NCI-H226 (cell line): ENCODE measurements around the gene SGMS1.

Experiments
- DNase-seq: peaks from one replicate; pipeline ENCODE4 v3.0.0-alpha.2; 2015

SGMS1 gene

GRCh38 chr10:50605951-50606270 is 17.8 kb downstream of the SGMS1 start:
- DNase-seq = no peak

- peak; percentile 100 for DNase-seq
These were observed 18.3 kb downstream of the SGMS1 start for GRCh38 chr10:50605269-50605950.

DNA sequence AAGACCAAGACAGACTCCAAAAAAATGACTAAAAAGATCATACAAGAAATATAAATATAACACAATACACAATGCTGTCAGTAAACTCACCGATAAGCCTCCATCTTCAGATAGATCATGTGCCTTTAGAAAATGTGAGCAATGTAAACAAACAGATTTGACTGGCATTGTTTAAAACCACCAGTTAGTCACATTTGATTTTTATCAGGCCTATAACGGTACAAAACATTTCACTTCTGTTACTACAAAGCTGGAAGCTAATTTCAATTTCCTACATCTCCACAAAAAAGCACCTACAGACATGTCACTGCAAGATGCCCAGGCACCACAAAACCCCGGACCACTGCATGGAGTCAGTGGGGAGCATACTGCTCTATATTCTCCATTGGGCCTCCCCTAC is 18.9 kb downstream of the SGMS1 start:
- peak; percentile 41 for DNase-seq

DNA sequence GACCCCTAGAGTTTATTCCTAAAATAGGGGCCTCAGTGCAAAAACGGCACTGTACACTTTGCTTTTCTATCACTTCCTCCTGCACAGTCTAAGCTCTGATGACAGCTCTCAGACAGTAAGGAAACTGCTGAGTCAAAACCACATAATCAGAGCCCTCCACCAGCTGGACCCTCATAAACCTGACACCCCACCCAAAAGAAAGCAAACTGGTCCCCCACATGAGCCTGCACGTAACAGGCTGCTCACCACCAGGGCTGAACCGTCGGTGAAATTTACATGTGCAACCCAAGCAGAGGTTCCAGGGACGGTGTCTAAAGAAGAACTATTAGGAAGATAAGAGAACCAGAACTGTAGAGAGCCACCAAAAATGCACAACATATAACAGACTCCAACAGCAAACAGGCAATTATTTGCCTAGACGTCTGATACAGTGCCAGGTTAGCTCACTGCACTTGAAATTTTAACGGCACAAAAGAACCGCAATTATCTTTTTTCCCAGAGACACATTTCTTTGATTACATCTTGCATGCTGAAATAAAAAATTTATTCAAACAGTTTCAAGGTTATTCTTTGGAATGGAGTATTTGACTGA is 19.6 kb downstream of the SGMS1 start:
- no peak for DNase-seq

DNA sequence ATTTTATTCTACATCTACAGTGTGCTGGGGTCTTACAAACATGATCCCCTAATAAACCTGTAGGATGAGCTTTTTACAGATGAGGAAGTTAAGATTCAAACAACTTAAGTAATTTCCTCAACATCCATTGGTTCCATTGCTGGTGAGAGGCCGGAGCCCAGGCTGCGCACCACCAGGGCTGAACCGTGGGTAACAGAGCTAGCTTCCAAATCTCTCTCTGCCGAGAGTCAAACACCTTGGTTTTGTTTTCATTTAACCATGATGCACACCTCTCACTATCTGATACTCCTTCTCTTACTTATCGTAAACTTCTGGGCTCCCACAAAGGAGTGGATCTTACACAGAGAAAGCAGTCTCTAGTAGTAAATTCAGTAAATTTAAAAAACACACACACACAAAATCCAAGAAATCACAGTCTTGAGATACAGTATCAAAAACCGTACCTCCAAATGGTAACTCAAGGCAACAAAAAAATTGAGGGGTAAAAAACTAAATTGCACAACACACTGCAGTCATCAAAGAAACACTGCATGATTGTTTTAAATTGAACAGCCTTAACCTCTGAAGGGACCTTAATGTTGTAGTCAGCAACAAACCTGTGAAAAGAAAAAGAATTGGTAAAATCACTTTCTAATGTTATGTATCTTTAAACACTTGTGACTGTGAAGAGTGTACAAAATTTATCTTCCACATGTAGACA is 20.5 kb downstream of the SGMS1 start:
- no peak for DNase-seq

GRCh38 chr10:50601974-50602373 is 21.8 kb downstream of the SGMS1 start:
- DNase-seq = no peak

- DNase-seq = no peak
These were observed 22.8 kb downstream of the SGMS1 start for GRCh38 chr10:50600831-50601477.

DNA sequence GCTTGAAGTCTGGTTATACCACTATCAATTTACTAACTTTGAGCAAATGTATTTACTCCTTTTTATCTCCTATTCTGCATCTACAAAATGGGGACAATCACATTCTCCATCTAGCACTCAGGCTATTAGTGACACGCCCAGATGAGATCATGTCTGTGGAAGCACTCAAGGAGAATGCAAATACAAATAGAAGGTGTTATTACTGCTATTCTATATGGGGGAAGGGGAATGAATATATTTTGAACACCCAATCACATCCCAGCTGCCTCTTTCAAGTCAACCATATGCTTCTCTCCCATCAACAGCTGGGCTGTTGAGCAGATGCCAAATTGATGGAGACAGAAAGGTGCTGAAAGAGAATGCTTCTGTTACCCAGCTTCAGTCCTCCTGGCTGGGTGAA is 23.5 kb downstream of the SGMS1 start:
- no peak for DNase-seq

DNA sequence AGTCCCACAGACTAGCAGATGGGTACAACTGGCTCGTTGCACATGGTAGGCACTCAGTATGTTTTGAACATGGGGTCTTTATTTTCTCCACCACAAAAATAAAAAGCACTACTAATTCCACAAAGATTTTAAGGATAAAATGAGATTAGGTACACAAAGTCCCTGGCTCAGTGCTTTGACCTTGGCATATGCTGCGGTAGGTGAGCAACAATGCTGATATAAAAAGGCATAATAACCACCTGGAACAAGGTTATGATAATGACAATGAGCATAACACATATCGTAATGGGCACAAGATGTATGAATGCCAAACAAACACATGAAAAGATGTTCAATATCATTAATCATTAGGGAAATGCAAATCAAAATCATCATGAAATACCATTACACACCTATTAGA is 26.9 kb downstream of the SGMS1 start:
- no peak for DNase-seq

- DNase-seq = no peak
These were observed 27.3 kb downstream of the SGMS1 start for GRCh38 chr10:50596456-50596855.

- no peak for DNase-seq
These were observed 28.0 kb downstream of the SGMS1 start for GRCh38 chr10:50595785-50596184.

GRCh38 chr10:50593523-50594376 is 30.0 kb downstream of the SGMS1 start:
- no peak for DNase-seq

DNA sequence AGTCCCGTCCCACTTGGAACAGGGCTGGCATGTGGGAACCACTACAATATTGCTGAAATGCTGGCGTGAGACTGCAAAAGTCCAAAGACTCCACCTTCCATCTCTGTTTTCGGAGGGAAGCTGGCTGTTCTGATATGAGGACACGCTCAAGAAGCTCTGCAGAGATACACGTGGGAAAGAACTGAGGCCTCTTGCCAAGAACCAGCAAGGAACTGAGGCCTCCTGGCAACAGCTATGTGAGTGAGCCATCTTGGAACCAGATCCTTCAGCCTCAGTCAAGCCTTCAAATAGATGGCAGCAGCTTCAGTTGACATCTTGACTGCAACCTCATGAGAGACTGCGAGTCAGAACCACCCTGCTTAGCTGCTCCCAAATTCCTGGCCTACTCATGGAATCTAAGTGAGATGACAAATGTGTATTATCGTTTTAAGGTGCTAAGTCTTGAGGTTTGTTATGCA is 30.8 kb downstream of the SGMS1 start:
- no peak for DNase-seq

DNA sequence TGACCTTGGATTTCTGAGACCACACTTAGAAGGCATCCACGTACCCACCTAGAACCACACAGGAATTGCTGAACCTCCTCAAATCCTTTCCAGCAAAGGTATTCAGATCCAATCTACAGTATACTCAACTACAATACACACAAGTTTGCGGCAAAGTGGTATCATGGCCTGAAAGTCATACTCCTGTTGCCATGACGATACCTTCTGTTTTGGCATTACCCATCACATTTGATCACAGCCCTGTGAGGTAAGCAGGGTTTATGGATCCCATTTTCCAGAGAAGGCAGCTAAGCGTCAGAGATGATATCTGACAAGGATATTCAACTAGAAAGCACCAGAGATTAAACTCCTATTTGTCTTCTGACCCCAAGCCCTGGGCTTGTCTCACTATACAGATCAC is 32.8 kb downstream of the SGMS1 start:
- DNase-seq = no peak

- DNase-seq = no peak
These were observed 37.0 kb downstream of the SGMS1 start for GRCh38 chr10:50586740-50587088.

DNA sequence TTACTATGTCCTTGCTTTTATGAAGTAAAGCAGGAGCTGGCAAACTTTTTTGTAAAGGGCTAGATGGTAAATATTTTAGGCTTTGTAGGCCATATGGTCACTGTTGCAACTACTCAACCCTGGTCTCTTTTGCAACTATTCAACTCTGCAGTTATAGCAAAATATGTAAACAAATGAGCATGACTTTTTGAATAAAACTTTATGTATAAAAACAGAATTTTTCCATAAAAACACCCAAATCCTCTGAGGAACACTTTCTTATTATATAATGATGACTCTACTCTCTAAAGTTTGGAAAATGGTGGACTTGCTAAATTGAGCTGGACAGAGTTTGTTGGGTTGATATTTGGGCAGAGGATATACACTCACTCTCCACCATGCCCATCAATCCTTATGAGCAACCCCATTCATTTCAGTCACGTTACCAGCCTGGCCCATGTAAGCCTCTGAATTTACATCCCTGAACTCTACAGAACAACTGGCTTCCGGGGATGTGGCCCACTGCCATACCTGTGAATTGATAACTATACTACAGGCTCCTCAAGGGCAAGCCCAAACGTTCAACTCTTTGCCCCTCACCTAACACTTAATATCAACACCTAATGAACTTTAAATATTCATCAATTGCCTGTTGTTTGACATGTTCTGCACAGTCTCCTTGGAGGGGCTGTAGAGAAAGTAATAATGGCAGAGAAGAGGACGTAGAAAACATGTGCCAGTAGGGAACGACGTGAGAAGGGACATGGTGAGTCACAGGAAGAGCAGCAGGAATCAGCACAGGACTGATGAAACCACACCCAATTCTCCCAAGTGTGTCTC is 37.6 kb downstream of the SGMS1 start:
- peak; percentile 76 for DNase-seq

DNA sequence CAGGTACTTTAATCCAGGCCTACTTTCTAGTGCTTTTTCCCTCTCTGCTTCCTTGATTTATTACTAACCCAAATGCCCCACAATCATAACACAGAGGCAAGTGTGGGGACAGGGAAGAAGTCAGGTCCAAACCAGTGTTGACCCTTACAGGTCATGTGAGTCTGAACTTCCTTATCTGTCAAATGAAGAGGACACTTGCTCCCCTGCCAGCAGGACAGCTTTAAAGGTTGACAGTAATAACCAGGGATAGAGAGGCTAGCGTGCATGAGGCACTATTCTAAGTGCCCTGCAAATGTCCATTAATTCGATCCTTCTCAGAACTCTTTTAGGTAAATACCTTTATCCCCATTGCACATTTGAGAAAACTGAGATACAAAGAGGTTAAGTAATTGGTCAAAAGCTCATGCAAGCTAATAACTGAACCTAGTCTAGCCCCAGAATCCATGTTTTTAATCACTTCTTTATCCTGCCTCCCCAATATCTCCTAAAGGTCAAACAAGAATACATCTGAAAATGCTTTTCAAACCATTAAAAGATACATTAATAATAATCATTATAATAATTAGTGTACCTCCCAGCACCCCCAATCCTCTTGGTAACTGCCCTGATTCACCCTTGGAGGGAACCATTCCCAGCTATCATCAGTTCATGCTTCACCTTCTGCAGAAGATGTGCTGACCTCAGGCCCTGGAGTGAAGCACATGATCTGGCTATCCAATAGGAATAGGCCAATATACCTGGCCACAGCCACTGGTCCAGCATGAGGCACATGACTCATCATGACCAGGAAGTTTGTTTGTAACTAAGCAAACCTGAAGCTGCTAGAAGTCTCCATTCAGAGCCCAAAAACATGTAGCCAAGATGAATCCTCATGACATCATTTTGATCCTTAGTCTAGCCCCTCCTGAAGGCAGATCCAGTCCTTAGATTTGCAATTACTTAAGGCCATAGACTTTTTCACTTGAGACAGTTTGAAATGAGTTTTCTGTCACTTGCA is 40.7 kb downstream of the SGMS1 start:
- DNase-seq = peak; percentile 19

- no peak for DNase-seq
These were observed 41.7 kb downstream of the SGMS1 start for GRCh38 chr10:50582046-50582445.

GRCh38 chr10:50580262-50580891 is 43.4 kb downstream of the SGMS1 start:
- DNase-seq = no peak
